IMR-90 (cell line): Measurements from ENCODE around the gene OSBPL2. TPM values are rescaled to one million over a fixed set of nuclear protein-coding genes. Genes with fewer than 3 reads are reported as not detected.
A peak's percentile ranks its signal among the peaks of the same experiment; 100 is the strongest.

Experiments used
- ATAC-seq: fragments of 200-7000 bp; cut with Tn5 transposase; 2 replicates; pipeline ENCODE4 v1.9.1; 2020; ENCODE audit warnings: low read depth, mild to moderate bottlenecking, moderate library complexity
- BruUV-seq: library from RNA; stranded (reverse); fragments of 400-500 nt; replicated peaks from 2 replicates; lab custom pipeline; 2021; lab: Mats Ljungman, UMichigan
- CTCF ChIA-PET: fragments of 300-600 bp; formaldehyde crosslinking; extraction: SDS; loops from one replicate; lab custom pipeline; 2021; ENCODE audit warnings: antibody characterized with exemption; lab: Yijun Ruan, JAX
- POLR2A ChIA-PET: fragments of 300-600 bp; sonication (Branson Sonifier 250); formaldehyde crosslinking; loops from one replicate; lab custom pipeline; 2022; ENCODE audit warnings: antibody characterized with exemption; ENCODE audit not compliant: unreplicated experiment; lab: Charles Lee
- DNase-seq: peaks from one replicate; pipeline ENCODE4 v3.0.0; 2013
- H2AFZ ChIP-seq: replicated peaks from 2 replicates; pipeline ENCODE3; 2013; ENCODE audit warnings: low read length, mild to moderate bottlenecking; ENCODE audit not compliant: poor library complexity
- H2AK5ac ChIP-seq: 2 replicates; pipeline ENCODE4 v1.6.1; 2013; ENCODE audit warnings: low read depth, low read length, inconsistent platforms
- H2AK9ac ChIP-seq: replicated peaks from 2 replicates; pipeline ENCODE3; 2013; ENCODE audit warnings: mild to moderate bottlenecking, low read depth, low read length, moderate library complexity; ENCODE audit not compliant: poor library complexity
- H2BK120ac ChIP-seq: 2 replicates; pipeline ENCODE4 v1.6.1; 2013; ENCODE audit warnings: low read depth, low read length, inconsistent platforms
- H2BK15ac ChIP-seq: 3 replicates; pipeline ENCODE4 v1.6.1; 2013; ENCODE audit warnings: low read depth, low read length, inconsistent platforms
- H2BK20ac ChIP-seq: 2 replicates; pipeline ENCODE4 v1.6.1; 2013; ENCODE audit warnings: low read depth, mild to moderate bottlenecking, inconsistent platforms, low read length, moderate library complexity
- H2BK5ac ChIP-seq: 2 replicates; pipeline ENCODE4 v1.6.1; 2013; ENCODE audit warnings: mild to moderate bottlenecking, low read depth, low read length, inconsistent platforms; ENCODE audit not compliant: poor library complexity, severe bottlenecking
- H3K14ac ChIP-seq: replicated peaks from 2 replicates; pipeline ENCODE4 v1.6.1; 2013; ENCODE audit warnings: low read depth, low read length, inconsistent platforms
- H3K18ac ChIP-seq: 2 replicates; pipeline ENCODE4 v1.6.1; 2013; ENCODE audit warnings: low read depth, low read length, control low read depth
- H3K23ac ChIP-seq: 2 replicates; pipeline ENCODE4 v1.6.1; 2013; ENCODE audit warnings: low read depth, low read length, inconsistent platforms
- H3K27ac ChIP-seq: 2 replicates; pipeline ENCODE4 v1.5.1; 2013; ENCODE audit warnings: mild to moderate bottlenecking, control low read depth, low read length; ENCODE audit not compliant: insufficient read depth
- H3K27me3 ChIP-seq: 2 replicates; pipeline ENCODE4 v1.6.1; 2013; ENCODE audit warnings: low read length; ENCODE audit not compliant: control insufficient read depth, insufficient read depth
- H3K36me3 ChIP-seq: 2 replicates; pipeline ENCODE4 v1.6.1; 2013; ENCODE audit warnings: low read length, mixed read lengths; ENCODE audit not compliant: control insufficient read depth, insufficient read depth
- H3K4ac ChIP-seq: 2 replicates; pipeline ENCODE4 v1.6.1; 2013; ENCODE audit warnings: low read depth, low read length, inconsistent platforms
- H3K4me1 ChIP-seq: 2 replicates; pipeline ENCODE4 v1.6.1; 2013; ENCODE audit warnings: low read length, mixed read lengths; ENCODE audit not compliant: control insufficient read depth, insufficient read depth
- H3K4me2 ChIP-seq: 2 replicates; pipeline ENCODE4 v1.6.1; 2013; ENCODE audit warnings: low read depth, mild to moderate bottlenecking, control low read depth, low read length, moderate library complexity
- H3K4me3 ChIP-seq: 2 replicates; pipeline ENCODE4 v1.5.1; 2013; ENCODE audit warnings: low read depth, mild to moderate bottlenecking, control low read depth, low read length, moderate library complexity; ENCODE audit not compliant: insufficient read depth
- H3K56ac ChIP-seq: 2 replicates; pipeline ENCODE4 v1.6.1; 2013; ENCODE audit warnings: low read length, inconsistent platforms; ENCODE audit not compliant: insufficient read depth; ENCODE audit errors: extremely low read depth
- H3K79me1 ChIP-seq, 2 experiments: 2 replicates each; pipeline ENCODE4 v1.6.1; 2013; ENCODE audit warnings: low read length in 2 of 2, inconsistent platforms in 1 of 2, low read depth in 1 of 2
- H3K9ac ChIP-seq: 2 replicates; pipeline ENCODE4 v1.6.1; 2013; ENCODE audit warnings: low read depth, low read length, control low read depth
- H3K9me1 ChIP-seq: 2 replicates; pipeline ENCODE4 v1.6.1; 2013; ENCODE audit warnings: low read length, inconsistent platforms; ENCODE audit not compliant: insufficient read depth
- H3K9me3 ChIP-seq: 2 replicates; pipeline ENCODE4 v1.6.1; 2013; ENCODE audit warnings: low read length; ENCODE audit not compliant: control insufficient read depth, insufficient read depth
- H4K20me1 ChIP-seq: 2 replicates; pipeline ENCODE4 v1.6.1; 2013; ENCODE audit warnings: low read length, inconsistent platforms; ENCODE audit not compliant: insufficient read depth
- H4K5ac ChIP-seq: 2 replicates; pipeline ENCODE4 v1.6.1; 2013; ENCODE audit warnings: mild to moderate bottlenecking, low read depth, low read length, control low read depth
- H4K8ac ChIP-seq, 2 experiments: 2 replicates each; pipeline ENCODE4 v1.6.1; 2013; ENCODE audit warnings: low read depth in 2 of 2, low read length in 2 of 2, control low read depth in 1 of 2, inconsistent platforms in 1 of 2
- H4K91ac ChIP-seq: 2 replicates; pipeline ENCODE4 v1.6.1; 2013; ENCODE audit warnings: low read depth, low read length, inconsistent platforms; ENCODE audit not compliant: insufficient read depth
- BHLHE40 ChIP-seq: fragments of 150-350 bp; IDR thresholded peaks from 2 replicates; pipeline ENCODE4 v1.6.1; 2016; ENCODE audit warnings: mild to moderate bottlenecking, low read depth, low read length
- CEBPB ChIP-seq: IDR thresholded peaks from 2 replicates; pipeline ENCODE4 v1.6.1; 2012; ENCODE audit warnings: low read depth, low read length, improper control_type of control experiment
- CHD1 ChIP-seq: IDR thresholded peaks from 2 replicates; pipeline ENCODE4 v1.6.1; 2012; ENCODE audit warnings: low read depth, low read length, improper control_type of control experiment
- MAFK ChIP-seq: IDR thresholded peaks from 2 replicates; pipeline ENCODE4 v1.6.1; 2012; ENCODE audit warnings: low read depth, low read length, improper control_type of control experiment
- MAZ ChIP-seq: IDR thresholded peaks from 2 replicates; pipeline ENCODE4 v1.6.1; 2012; ENCODE audit warnings: low read depth, mild to moderate bottlenecking, low read length, improper control_type of control experiment, moderate library complexity, borderline replicate concordance
- MXI1 ChIP-seq: IDR thresholded peaks from 2 replicates; pipeline ENCODE4 v1.6.1; 2012; ENCODE audit warnings: low read depth, mild to moderate bottlenecking, low read length, moderate library complexity, borderline replicate concordance
- NFE2L2 ChIP-seq: fragments of 150-350 bp; IDR thresholded peaks from 2 replicates; pipeline ENCODE4 v1.6.1; 2016; ENCODE audit warnings: low read depth, mild to moderate bottlenecking, low read length
- POLR2A ChIP-seq: IDR thresholded peaks from 2 replicates; pipeline ENCODE4 v1.6.1; 2012; ENCODE audit warnings: mild to moderate bottlenecking, low read depth, low read length
- RAD21 ChIP-seq: IDR thresholded peaks from 2 replicates; pipeline ENCODE4 v1.6.1; 2012; ENCODE audit warnings: low read length, improper control_type of control experiment
- RCOR1 ChIP-seq: IDR thresholded peaks from 2 replicates; pipeline ENCODE4 v1.6.1; 2012; ENCODE audit warnings: mild to moderate bottlenecking, low read length, improper control_type of control experiment; ENCODE audit not compliant: insufficient replicate concordance
- RFX5 ChIP-seq: IDR thresholded peaks from 2 replicates; pipeline ENCODE4 v1.8.0; 2012; ENCODE audit warnings: low read depth, mild to moderate bottlenecking, low read length, moderate library complexity
- SMC3 ChIP-seq: fragments of 150-350 bp; IDR thresholded peaks from 2 replicates; pipeline ENCODE4 v1.6.1; 2016; ENCODE audit warnings: low read depth, mild to moderate bottlenecking, antibody characterized with exemption, low read length, moderate library complexity
- WGBS, 2 experiments: methylation state at CpG; one replicate each; pipeline versions ENCODE4 v1.1.5 to v1.1.7; 2013; ENCODE audit warnings: missing lambda C conversion rate in 2 of 2; ENCODE audit not compliant: insufficient read length in 1 of 2; ENCODE audit errors: extremely low coverage in 2 of 2; 5-methylcytosine and 5-hydroxymethylcytosine counted together
- dilution Hi-C: fragments of 300-500 bp; cut with HindIII; formaldehyde crosslinking; loops from one replicate; pipeline ENCODE4 v1.14.3; 2018; ENCODE audit warnings: low sequenced_read_pairs; ENCODE audit not compliant: unreplicated experiment
- in situ Hi-C: fragments of 300-500 bp; cut with MboI; formaldehyde crosslinking; loops from 3 replicates; pipeline ENCODE4 v1.14.3; 2019; ENCODE audit warnings: low sequenced_read_pairs, inconsistent platforms, mixed read lengths
- intact Hi-C: fragments of 100-400 bp; cut with micrococcal nuclease; formaldehyde crosslinking; loops from 2 replicates; pipeline ENCODE4 v1.10.0; 2022
- polyA plus RNA-seq, 3 experiments: library from polyadenylated mRNA; depleted of rRNA; stranded (reverse); fragments of >200 nt; gene quantifications; 2 replicates each; pipeline ENCODE4 v1.2.3, GENCODE V29; 2012; ENCODE audit warnings: low replicate concordance in 1 of 3
- total RNA-seq: library from RNA; depleted of rRNA; stranded (reverse); fragments of >200 nt; gene quantifications from 2 replicates; pipeline ENCODE4 v1.2.3, GENCODE V29; 2012
- TF ChIP-seq, protein P1 (sequence below): conservative IDR thresholded peaks from 2 replicates; pipeline ENCODE4 v1.5.1; 2012; ENCODE audit warnings: mild to moderate bottlenecking, low read depth, low read length, improper control_type of control experiment
- TF ChIP-seq, protein P2 (sequence below): fragments of 150-350 bp; IDR thresholded peaks from 2 replicates; pipeline ENCODE4 v1.6.1; 2017; ENCODE audit warnings: mild to moderate bottlenecking, antibody characterized with exemption, low read length, low read depth
- TF ChIP-seq, protein P3 (sequence below): fragments of 150-350 bp; IDR thresholded peaks from 2 replicates; pipeline ENCODE4 v1.6.1; 2016; ENCODE audit warnings: low read depth, mild to moderate bottlenecking, low read length, moderate library complexity, borderline replicate concordance

Gene OSBPL2
- total and polyA plus RNA-seq, 2 of the 4 experiments (the other 2 are of a cell fraction) = 19.3 to 27.6 TPM

DNA sequence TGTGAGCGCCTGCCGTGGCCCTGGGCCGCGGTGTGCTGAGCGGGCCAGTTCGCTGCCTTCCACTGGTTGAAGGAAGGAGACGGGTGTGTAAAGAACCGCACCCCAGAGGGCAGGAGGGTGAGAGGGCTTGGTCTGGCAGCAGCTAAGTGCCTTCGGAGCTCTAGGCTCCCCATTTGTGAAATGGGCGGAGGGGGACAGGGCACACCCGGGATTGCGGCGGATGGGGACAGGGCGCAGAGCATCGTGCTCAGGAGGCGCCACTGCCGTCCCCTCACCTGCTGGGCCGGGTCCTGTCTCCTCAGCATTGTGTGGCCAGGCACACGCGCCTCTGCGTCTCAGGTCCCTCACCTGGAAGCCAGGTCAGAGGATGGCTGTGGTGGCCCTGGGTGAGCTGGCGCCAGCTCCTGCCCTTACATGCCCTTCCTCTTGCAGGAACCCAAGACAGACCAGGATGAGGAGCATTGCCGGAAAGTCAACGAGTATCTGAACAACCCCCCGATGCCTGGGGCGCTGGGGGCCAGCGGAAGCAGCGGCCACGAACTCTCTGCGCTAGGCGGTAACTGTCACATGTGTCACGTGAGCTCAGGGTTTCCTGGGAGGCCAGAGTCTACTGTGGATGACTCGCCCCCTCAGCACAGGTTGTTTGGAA, 67.6 kb downstream of the OSBPL2 start:
- in situ Hi-C loops (loop anchor here (5.0 kb wide), 1 partner anchor 76 kb away; no protein-coding TSS in a partner anchor), dilution Hi-C loops (no loop called here), intact Hi-C loops (loop anchor here (10.0 kb wide), 1 partner anchor 189 kb away; no protein-coding TSS in a partner anchor)
- DNase-seq (no peak), ATAC-seq (no peak)
- POLR2A ChIA-PET = no interaction called here
- H3K9me1 ChIP-seq = 0 out of 2 replicates have a peak, but pooled peaks cover 6% of the 10 kb centered on the region
- H3K79me1 ChIP-seq = peaks cover 0 to 34% of the 10 kb centered on the region in 2 experiments; a peak in 1 of 4 replicates
- H2BK120ac ChIP-seq = no peak overlapping the region
- no peak overlapping the region for H3K18ac ChIP-seq
- H2AK5ac ChIP-seq = no peak overlapping the region
- H2BK15ac ChIP-seq = no peak overlapping the region
- H3K9me3 ChIP-seq = no peaks in the 10 kb centered on the region
- H3K23ac ChIP-seq = peak overlapping the region; percentile 64; the same call in 1 of the 2 replicates
- H3K27ac ChIP-seq = no peak overlapping the region
- H3K56ac ChIP-seq = no peak overlapping the region
- H4K8ac ChIP-seq = no peak overlapping the region; a peak in 1 of 4 replicates
- no peak overlapping the region for H2AFZ ChIP-seq
- no peak overlapping the region for H2BK5ac ChIP-seq
- H3K4me3 ChIP-seq = no peak overlapping the region
- H3K4me2 ChIP-seq = no peak overlapping the region
- no peak overlapping the region for H2AK9ac ChIP-seq
- H3K4ac ChIP-seq = no peak overlapping the region
- 94% methylated on average over 10 of the region's 33 CpGs; no CpG with 5 or more reads in 1 of the 2 experiments for WGBS, 2 experiments
- no peak overlapping the region for H4K91ac ChIP-seq
- no peak overlapping the region for H4K5ac ChIP-seq
- no peak overlapping the region for H3K14ac ChIP-seq
- H3K36me3 ChIP-seq = peaks cover 60% of the 10 kb centered on the region
- no peaks in the 10 kb centered on the region for H3K27me3 ChIP-seq
- peaks cover 12% of the 10 kb centered on the region for H3K4me1 ChIP-seq
- peaks cover 41% of the 10 kb centered on the region for H4K20me1 ChIP-seq
- BruUV-seq = no TSS peak
- H2BK20ac ChIP-seq = no peak overlapping the region
- CTCF ChIA-PET = interaction anchor here (1.1 to 1.2 kb wide), 2 partner anchors 63 to 69 kb away, joined by 3 to 4 read pairs; no protein-coding TSS in a partner anchor
- H3K9ac ChIP-seq = no peak overlapping the region
- TF ChIP-seq MAZ = no peak
- no peak for TF ChIP-seq BHLHE40
- TF ChIP-seq, protein P1, sequence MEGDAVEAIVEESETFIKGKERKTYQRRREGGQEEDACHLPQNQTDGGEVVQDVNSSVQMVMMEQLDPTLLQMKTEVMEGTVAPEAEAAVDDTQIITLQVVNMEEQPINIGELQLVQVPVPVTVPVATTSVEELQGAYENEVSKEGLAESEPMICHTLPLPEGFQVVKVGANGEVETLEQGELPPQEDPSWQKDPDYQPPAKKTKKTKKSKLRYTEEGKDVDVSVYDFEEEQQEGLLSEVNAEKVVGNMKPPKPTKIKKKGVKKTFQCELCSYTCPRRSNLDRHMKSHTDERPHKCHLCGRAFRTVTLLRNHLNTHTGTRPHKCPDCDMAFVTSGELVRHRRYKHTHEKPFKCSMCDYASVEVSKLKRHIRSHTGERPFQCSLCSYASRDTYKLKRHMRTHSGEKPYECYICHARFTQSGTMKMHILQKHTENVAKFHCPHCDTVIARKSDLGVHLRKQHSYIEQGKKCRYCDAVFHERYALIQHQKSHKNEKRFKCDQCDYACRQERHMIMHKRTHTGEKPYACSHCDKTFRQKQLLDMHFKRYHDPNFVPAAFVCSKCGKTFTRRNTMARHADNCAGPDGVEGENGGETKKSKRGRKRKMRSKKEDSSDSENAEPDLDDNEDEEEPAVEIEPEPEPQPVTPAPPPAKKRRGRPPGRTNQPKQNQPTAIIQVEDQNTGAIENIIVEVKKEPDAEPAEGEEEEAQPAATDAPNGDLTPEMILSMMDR = no peak
- no peak for TF ChIP-seq MXI1
- TF ChIP-seq, protein P2, sequence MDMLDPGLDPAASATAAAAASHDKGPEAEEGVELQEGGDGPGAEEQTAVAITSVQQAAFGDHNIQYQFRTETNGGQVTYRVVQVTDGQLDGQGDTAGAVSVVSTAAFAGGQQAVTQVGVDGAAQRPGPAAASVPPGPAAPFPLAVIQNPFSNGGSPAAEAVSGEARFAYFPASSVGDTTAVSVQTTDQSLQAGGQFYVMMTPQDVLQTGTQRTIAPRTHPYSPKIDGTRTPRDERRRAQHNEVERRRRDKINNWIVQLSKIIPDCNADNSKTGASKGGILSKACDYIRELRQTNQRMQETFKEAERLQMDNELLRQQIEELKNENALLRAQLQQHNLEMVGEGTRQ = no peak
- no peak for TF ChIP-seq MAFK
- TF ChIP-seq, protein P3, sequence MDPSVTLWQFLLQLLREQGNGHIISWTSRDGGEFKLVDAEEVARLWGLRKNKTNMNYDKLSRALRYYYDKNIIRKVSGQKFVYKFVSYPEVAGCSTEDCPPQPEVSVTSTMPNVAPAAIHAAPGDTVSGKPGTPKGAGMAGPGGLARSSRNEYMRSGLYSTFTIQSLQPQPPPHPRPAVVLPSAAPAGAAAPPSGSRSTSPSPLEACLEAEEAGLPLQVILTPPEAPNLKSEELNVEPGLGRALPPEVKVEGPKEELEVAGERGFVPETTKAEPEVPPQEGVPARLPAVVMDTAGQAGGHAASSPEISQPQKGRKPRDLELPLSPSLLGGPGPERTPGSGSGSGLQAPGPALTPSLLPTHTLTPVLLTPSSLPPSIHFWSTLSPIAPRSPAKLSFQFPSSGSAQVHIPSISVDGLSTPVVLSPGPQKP = no peak
- no peak for TF ChIP-seq RCOR1
- no peak for TF ChIP-seq NFE2L2
- no peak for TF ChIP-seq CHD1
- no peak for TF ChIP-seq SMC3
- TF ChIP-seq POLR2A = no peak
- TF ChIP-seq RAD21 = no peak
- no peak for TF ChIP-seq CEBPB
- no peak for TF ChIP-seq RFX5
